Stimulated activated CD8-positive, alpha-beta memory T cell treated with anti-CD3 and anti-CD28 coated beads, Interleukin-15, amount 100 ng/mL, for 1 hour (primary cell): ENCODE results near the gene ST6GALNAC5.

ENCODE experiments used
- DNase-seq: peaks from one replicate; pipeline ENCODE4 v3.0.0-alpha.2; 2020; ENCODE audit warnings: low read depth

ST6GALNAC5 gene

GRCh38 chr1:77012066-77012465, 144.8 kb downstream of the ST6GALNAC5 start:
- no peak for DNase-seq

- DNase-seq, result no peak
These were observed 147.0 kb downstream of the ST6GALNAC5 start for GRCh38 chr1:77014073-77014788.

- no peak for DNase-seq
These were observed 148.6 kb downstream of the ST6GALNAC5 start for GRCh38 chr1:77015748-77016341.

GRCh38 chr1:77016386-77016985, 149.2 kb downstream of the ST6GALNAC5 start:
- DNase-seq, result no peak

GRCh38 chr1:77018311-77018710, 151.0 kb downstream of the ST6GALNAC5 start:
- no peak for DNase-seq

GRCh38 chr1:77018761-77019160, 151.5 kb downstream of the ST6GALNAC5 start:
- DNase-seq, result no peak

GRCh38 chr1:77021732-77022131, 154.5 kb downstream of the ST6GALNAC5 start:
- DNase-seq, result no peak

- no peak for DNase-seq
These were observed 157.2 kb downstream of the ST6GALNAC5 start for GRCh38 chr1:77024500-77024899.

GRCh38 chr1:77025599-77025998, 158.3 kb downstream of the ST6GALNAC5 start:
- no peak for DNase-seq

- no peak for DNase-seq
These were observed 158.9 kb downstream of the ST6GALNAC5 start for GRCh38 chr1:77026135-77026534.

- no peak for DNase-seq
These were observed 159.4 kb downstream of the ST6GALNAC5 start for GRCh38 chr1:77026640-77027039.

GRCh38 chr1:77027847-77028246, 160.6 kb downstream of the ST6GALNAC5 start:
- no peak for DNase-seq

GRCh38 chr1:77030401-77031105, 163.3 kb downstream of the ST6GALNAC5 start:
- no peak for DNase-seq

GRCh38 chr1:77031106-77031662, 163.9 kb downstream of the ST6GALNAC5 start:
- DNase-seq, result no peak

- no peak for DNase-seq
These were observed 169.3 kb downstream of the ST6GALNAC5 start for GRCh38 chr1:77036560-77036959.

- DNase-seq, result no peak
These were observed 169.8 kb downstream of the ST6GALNAC5 start for GRCh38 chr1:77037038-77037437.

GRCh38 chr1:77038000-77038399, 170.7 kb downstream of the ST6GALNAC5 start:
- no peak for DNase-seq

GRCh38 chr1:77039111-77039510, 171.8 kb downstream of the ST6GALNAC5 start:
- no peak for DNase-seq

- DNase-seq, result no peak
These were observed 172.5 kb downstream of the ST6GALNAC5 start for GRCh38 chr1:77039739-77040138.

- no peak for DNase-seq
These were observed 173.5 kb downstream of the ST6GALNAC5 start for GRCh38 chr1:77040826-77041225.

- no peak for DNase-seq
These were observed 177.0 kb downstream of the ST6GALNAC5 start for GRCh38 chr1:77044133-77044849.

- DNase-seq, result no peak
These were observed 180.3 kb downstream of the ST6GALNAC5 start for GRCh38 chr1:77047575-77047974.
